Stimulated activated CD8-positive, alpha-beta memory T cell treated with anti-CD3 and anti-CD28 coated beads, Interleukin-7, amount 100 ng/mL, for 4 hours (primary cell): ENCODE data around the gene SHCBP1.

ENCODE experiments used
- DNase-seq, 2 donors: peaks; one replicate each; pipeline ENCODE4 v3.0.0-alpha.2; 2020; ENCODE audit warnings: low read depth in 2 of 2

The SHCBP1 gene

GRCh38 chr16:46614006-46614405, 7.2 kb downstream of the SHCBP1 start:
- DNase-seq, result no peak

DNA sequence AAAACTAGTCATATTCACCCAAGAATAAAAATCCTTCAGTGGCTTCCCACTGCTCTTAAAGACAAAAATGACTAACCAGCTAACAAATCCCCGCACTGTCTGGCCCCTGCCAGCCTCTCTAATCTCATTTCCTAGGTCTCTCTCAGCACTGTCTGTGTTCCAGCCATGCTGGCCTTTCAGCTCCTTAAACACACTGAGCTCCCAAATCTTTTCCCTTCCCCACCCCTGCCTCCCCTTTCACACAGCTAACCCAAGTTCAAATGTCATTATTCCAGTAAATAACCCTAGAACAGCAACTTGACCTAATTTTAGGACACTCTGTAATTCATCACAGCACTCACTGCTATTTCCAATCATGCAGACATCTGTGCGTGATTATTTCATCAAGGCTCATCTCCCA, 7.8 kb downstream of the SHCBP1 start:
- DNase-seq, result no peak

- DNase-seq, result no peak
Observed at GRCh38 chr16:46612121-46612520, 9.1 kb downstream of the SHCBP1 start.

DNA sequence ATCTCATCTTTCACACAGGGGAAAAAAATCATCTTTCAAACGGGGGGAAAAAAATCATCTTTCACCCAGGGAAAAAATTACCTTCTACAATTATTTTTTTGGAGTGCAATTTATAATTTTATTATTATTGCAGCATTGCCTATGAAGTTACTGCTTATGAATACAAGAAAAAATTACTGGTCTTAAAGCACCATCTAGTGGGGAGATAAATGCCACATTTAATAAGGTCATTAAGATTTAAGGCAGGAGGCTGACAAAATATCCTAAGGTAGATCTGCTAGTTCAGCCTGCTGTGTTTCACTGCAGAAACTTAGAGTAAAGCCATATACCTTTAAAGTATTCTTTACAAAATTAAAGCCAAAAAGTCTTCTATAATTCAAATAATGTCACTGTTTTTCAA, 13.7 kb downstream of the SHCBP1 start:
- no peak for DNase-seq

DNA sequence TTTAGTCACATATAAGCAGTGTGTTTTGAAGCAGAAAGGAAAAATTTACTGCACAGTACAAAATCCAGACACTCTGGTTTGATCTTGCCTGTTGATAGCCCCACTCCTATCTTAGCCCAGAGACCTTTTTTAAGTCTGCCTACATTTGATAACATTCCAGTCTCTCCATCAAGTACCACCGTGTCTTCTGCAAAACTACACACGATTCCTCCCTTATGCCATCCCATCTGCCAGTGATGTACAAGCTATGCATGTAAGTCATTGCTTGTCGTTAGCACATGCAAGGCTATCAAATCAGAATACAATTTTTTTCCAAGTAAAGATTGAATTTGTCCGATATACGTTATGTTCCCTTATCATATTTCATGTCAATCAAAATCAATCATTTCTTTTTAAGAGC, 14.9 kb downstream of the SHCBP1 start:
- DNase-seq, result no peak

- no peak for DNase-seq
Observed at GRCh38 chr16:46591257-46591656, 29.9 kb downstream of the SHCBP1 start.

DNA sequence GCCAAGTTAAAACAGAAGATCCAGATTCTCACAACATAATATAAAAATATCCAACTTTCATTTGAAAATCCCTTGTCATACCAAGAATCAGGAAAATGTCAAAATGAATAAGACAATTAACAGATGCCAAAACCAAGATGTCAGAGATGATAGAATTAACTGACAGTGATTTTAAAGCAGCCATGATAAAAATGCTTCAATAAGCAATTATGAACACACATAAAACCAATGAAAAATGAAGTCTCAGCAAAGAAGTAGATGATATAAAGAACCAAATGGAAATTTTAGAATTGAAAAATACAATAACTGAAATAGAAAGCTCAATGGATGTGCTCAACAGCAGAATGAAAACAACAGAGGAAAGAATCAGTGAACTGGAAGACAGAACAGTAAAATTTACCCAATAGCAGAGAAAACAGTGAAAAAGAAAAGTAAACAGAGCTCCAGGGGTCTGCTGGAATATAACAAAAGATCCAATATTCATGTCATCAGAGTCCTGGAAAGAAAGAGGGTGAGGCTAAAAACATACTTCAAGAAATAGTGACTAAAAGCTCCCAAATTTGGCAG, 35.1 kb downstream of the SHCBP1 start:
- DNase-seq, result no peak

DNA sequence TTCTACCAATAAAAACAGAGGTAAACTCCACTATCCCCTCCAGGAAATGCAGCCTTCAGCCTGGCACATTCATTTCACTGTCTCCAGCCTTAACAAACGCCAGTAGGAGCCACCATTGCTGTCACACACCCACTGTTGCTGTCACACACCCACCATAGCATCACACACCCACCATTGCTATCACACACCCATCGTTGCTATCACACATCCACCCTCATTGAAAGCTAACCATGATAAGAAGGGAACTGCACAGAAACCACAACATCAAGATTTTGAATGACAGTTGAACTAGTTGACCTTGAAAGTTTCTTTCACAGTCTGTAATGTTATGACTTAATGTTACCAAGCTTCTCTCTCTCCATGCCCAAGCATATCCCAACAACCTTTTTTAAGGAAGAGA, 38.1 kb downstream of the SHCBP1 start:
- DNase-seq, result no peak

DNA sequence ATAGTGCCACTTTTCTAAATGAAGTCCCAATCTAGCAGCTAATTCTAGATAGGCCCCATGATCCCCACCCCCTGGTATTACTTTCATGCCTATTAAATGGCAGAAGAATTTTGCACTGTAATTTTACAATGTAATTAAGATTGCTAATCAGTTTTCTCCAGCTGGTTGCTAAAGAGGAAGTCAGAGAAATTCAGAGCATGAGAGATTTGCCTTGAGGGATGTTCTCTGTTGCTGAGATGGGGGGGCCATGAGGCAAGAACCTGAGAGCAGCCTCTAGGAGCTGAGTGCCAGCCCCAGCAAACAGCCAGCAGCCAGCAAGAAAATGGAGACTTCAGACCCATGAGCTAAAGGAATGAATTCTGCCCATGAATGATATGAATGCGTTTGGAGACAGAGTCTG, 38.9 kb downstream of the SHCBP1 start:
- DNase-seq, result no peak

DNA sequence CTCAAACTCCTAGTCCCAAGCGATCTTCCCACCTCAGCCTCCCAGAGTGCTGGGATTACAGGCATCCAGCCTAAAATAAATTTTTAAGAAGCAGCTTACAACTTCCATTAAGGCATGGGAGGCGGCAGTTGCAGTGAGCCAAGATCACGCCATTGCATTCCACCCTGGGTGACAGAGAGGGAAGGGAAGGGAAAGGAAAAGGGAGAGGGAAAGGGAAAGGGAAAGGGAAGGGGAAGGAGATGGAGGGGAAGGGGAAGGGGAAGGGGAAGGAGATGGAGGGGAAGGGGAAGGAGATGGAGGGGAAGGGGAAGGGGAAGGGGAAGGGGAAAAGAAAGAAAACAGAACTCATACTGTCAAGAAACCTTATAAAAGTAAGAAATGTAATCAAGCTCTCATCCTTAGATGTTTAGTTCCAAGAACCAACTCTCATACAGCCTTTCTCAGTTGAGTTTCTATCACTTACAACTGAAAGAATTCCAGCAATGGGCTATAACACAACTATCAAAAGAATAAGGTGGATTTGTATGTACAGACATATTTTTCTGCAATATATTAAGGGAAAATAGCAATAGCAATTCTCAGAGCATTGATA, 43.1 kb downstream of the SHCBP1 start:
- DNase-seq, result no peak

GRCh38 chr16:46573834-46574159, 47.4 kb downstream of the SHCBP1 start:
- DNase-seq, result no peak

DNA sequence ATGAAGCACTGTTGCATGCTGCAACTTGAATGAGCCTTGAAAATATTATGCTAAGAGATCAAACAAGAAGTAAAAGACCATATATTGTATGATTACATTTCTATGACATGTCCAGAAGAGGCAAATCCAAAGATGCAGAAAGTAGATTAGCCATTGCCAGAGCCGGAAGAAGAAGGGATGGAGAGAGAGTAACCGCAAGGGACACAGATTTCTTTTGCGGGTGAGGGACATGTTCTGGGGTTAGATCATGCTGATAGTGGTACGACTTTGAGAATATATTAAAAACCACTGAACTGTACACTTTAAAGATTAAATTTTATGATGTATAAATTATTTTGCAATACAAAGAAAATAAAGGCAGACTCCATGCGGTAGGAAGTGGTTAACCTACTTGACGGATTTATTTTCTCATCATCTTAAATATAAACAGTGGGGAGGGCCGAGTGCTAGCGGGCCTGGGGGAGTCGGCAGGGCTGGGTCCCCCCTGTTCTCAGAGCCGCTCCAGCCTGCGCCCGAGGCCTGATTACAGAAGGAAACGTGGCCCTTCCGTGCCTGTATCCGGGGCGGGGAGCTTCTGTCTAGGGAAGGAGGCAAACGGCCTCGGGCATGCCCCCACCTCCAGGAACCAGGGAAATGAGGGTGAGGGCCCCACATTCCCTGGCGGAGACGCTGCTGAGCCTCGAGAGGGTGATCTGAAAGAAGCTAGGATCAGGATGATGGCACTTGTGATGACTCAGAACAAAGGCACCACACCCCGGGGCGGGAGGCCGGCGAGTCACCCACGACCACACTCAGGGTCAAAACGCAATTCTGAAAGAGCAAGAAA, 48.0 kb downstream of the SHCBP1 start:
- no peak for DNase-seq

DNA sequence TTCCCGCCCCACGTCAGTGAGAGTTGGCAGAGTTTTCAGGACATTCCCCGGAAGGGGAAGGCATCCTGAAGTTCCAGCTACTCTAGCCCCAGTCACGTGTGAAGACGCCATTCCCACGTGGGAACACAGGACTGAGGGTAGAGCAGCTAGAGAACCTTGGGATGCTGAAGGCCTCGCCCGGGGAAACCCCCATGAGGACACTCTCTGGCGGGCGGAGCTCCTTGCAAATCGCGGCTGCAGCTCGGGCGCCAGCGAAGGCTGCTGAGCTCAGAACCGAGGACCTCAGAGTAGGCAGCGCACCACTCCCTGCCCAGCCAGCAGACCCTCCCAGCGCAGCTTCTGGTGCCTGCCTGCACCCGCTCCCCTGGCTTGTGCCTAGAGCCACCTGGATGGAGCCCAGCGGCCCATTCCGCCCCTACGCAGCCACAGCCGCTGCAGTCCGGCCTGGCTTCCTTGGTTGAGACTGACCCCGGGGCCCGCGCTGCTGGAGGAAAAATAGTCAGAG, 51.9 kb downstream of the SHCBP1 start:
- no peak for DNase-seq

DNA sequence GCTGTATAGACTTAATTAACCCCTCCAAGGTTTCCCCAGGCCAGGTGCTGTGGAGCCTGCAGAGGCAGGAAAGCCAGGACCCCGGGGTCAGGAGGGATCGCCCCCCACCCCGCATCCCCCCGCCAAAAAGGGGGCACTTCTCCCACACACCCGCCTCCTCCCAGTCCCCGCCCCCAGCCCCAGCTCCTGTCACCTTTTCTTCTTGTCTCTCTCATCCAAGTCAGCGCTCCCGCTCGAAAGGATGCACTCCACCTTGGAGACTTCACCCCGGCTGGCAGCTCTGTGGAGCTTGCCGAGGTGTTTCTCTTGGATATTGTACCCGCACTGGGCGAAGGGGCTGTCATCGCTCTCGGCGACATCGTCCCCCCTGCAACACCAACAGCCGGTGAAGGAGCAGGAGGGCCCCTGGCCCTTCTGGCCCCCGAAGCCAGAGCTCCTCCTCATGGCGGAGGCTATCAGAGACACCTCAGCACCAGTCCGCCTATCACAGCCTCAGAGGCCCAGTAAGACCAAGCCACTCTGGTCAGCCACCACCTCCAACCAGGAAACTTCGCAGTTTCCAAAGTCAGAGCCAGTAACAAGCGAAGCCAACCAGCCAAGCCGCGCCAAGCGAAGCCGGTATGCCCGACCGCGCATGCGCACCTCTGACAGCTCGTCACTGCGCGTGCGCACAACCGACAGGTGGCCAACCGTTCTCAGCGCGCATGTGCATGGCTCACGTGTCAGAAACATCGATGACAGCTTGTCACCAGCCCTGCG, 52.5 kb downstream of the SHCBP1 start:
- DNase-seq, result no peak

DNA sequence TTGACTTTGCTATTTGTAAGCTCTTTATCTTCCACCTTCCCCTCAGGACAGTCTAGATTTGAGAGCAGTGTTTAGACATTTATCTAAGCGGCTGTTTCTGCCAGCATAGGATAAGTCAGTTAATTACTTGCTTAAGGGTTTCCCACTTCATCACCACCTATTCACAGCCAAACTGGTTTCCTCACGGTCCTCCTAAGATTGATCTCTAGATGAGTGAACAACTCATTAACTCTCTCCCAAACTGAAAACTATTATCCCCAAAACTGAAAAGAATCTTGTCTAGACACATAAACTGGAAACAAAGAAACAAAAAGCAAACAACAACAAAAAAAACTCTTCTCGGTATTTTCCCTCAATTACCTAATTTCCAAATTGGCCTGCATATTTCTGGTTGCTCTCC, 58.2 kb downstream of the SHCBP1 start:
- DNase-seq, result no peak

DNA sequence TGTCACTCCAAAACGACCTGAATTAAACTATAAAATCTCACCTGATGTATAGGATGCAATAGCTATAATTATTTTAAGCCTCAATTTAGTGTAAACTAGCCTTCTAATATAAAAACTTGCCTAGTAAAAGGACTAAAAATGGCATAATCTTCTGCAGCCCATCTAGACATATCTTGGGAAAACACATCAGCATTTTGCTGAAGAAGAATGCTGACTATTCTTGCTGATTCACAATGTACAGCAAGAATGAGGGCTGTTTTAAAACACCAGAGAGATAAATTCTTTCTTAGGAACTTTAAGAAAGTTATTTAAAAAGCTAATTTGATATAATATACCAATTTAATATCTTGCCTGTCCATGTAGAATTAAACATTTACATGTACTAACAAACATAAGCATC, 63.2 kb downstream of the SHCBP1 start:
- DNase-seq, result no peak

DNA sequence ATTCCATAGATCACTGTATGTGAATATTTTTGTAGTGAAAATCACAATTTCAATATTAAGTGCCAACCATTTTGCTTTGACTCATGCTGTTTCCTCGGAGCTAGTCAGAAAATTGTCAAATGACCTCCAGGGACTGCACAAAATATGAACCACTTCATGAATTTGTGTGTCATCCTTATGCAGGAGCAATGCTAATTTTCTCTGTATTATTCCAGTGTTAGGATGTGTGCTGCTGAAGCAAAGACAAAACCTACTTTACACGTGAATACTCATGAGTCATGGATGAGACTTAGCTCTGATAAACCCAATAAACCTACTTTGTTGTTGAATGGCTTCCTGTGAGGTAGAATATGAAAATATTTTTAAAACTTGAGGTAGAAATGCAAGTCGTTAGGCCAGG, 65.2 kb downstream of the SHCBP1 start:
- DNase-seq, result no peak

- DNase-seq, result peak in 1 of 2 donors; percentile 7
Observed at GRCh38 chr16:46554435-46554834, 66.7 kb downstream of the SHCBP1 start.

- no peak for DNase-seq
Observed at GRCh38 chr16:46549477-46549876, 71.7 kb downstream of the SHCBP1 start.
